Testis (tissue), 3 donors: Measurements from ENCODE around the gene TRIO. TPM values are rescaled to one million over a fixed set of nuclear protein-coding genes. Genes with fewer than 3 reads are reported as not detected.

Source experiments
- DNase-seq: peaks from one replicate; pipeline ENCODE4 v3.0.0-alpha.2; 2019
- H3K27ac ChIP-seq, 2 donors: fragments of 200-600 bp; sonication (generic); one replicate each; pipeline ENCODE4 v1.5.1; 2019
- H3K27me3 ChIP-seq: fragments of 200-600 bp; sonication (generic); one replicate; pipeline ENCODE4 v1.5.1; 2019
- H3K36me3 ChIP-seq: fragments of 200-600 bp; sonication (generic); one replicate; pipeline ENCODE4 v1.5.1; 2017; ENCODE audit warnings: low read depth; ENCODE audit errors: missing control alignments
- H3K4me1 ChIP-seq: fragments of 200-600 bp; sonication (generic); one replicate; pipeline ENCODE4 v1.5.1; 2019
- H3K4me3 ChIP-seq, 2 donors: fragments of 200-600 bp; sonication (generic); one replicate each; pipeline ENCODE4 v1.5.1; 2017 to 2019
- H3K9me3 ChIP-seq: fragments of 200-600 bp; sonication (generic); one replicate; pipeline ENCODE4 v1.5.1; 2017
- POLR2A ChIP-seq: fragments of 450-650 bp; IDR thresholded peaks from one replicate; pipeline ENCODE4 v1.6.1; 2017; ENCODE audit warnings: antibody characterized with exemption, mild to moderate bottlenecking, moderate library complexity
- WGBS, 2 donors: methylation state at CpG; one replicate each; pipeline ENCODE4 v1.1.5; 2018; 5-methylcytosine and 5-hydroxymethylcytosine counted together
- intact Hi-C: fragments of 100-400 bp; cut with DNase I; formaldehyde crosslinking; loops from one replicate; pipeline ENCODE4 v1.15.1; 2023; ENCODE audit warnings: low total_unique reads
- polyA plus RNA-seq: library from polyadenylated mRNA; stranded (reverse); fragments of 350-450 nt; fragmentation: Illumina TruSeq; extraction: RNeasy Lipid Tissue Mini Kit (QIAGEN cat#74804); gene quantifications from one replicate; pipeline ENCODE4 v1.2.3, GENCODE V29; 2014; ENCODE audit warnings: low read depth, low replicate concordance; ENCODE audit not compliant: insufficient read depth
- total RNA-seq, 2 donors: library from RNA; depleted of rRNA; stranded (reverse); fragments of >200 nt; gene quantifications; one replicate each; pipeline ENCODE4 v1.2.3, GENCODE V29; 2016
- TF ChIP-seq, protein P1 (sequence below), 3 experiments: fragments of 450-650 bp in 2 of 3; fragments of 200-600 bp in 1 of 3; sonication (generic) in 1 of 3; IDR thresholded peaks; one replicate each; pipeline ENCODE4 v1.5.1; 2016 to 2019; ENCODE audit warnings: antibody characterized with exemption in 3 of 3, mild to moderate bottlenecking in 2 of 3, moderate library complexity in 1 of 3

TRIO gene
- total and polyA plus RNA-seq, 3 donors from 2014 or later = 47.2 to 295 (median 249) TPM

DNA sequence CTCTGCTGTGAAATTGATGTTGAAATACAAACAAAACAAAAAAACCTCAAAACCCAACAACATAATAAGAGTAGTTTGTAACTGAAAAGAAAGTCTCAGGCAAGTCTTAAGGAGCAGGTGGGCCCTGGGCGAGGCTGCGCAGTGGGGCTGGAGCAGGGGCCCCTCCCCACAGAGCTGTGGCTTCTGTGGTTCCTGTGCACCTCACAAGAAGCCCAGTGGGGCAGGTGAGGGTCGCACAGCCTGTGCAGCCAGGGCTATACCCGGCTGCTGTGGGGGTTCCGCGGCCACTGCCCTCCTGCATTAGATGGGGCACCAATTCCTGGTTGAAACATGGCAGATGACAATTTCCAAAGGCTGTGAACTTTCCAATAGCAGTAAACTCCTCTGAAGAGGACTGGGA, 75.3 kb downstream of the TRIO start:
- Histone ChIP-seq H3K9me3 (no peaks in the 10 kb centered on the region), H3K27ac (peak overlapping the region in 1 of 2 donors; percentile 69), H3K27me3 (no peaks in the 10 kb centered on the region), H3K4me1 (peaks cover 28% of the 10 kb centered on the region), H3K4me3 (no peak overlapping the region), H3K36me3 (no peaks in the 10 kb centered on the region)
- 68 to 77% methylated on average over 6 of the region's 6 CpGs for WGBS, 2 donors
- TF ChIP-seq, protein P1, sequence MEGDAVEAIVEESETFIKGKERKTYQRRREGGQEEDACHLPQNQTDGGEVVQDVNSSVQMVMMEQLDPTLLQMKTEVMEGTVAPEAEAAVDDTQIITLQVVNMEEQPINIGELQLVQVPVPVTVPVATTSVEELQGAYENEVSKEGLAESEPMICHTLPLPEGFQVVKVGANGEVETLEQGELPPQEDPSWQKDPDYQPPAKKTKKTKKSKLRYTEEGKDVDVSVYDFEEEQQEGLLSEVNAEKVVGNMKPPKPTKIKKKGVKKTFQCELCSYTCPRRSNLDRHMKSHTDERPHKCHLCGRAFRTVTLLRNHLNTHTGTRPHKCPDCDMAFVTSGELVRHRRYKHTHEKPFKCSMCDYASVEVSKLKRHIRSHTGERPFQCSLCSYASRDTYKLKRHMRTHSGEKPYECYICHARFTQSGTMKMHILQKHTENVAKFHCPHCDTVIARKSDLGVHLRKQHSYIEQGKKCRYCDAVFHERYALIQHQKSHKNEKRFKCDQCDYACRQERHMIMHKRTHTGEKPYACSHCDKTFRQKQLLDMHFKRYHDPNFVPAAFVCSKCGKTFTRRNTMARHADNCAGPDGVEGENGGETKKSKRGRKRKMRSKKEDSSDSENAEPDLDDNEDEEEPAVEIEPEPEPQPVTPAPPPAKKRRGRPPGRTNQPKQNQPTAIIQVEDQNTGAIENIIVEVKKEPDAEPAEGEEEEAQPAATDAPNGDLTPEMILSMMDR (IDR thresholded peaks at IDR 0.05) = no peak
- TF ChIP-seq POLR2A = no peak
- DNase-seq = no peak
- intact Hi-C loops = no loop called here

DNA sequence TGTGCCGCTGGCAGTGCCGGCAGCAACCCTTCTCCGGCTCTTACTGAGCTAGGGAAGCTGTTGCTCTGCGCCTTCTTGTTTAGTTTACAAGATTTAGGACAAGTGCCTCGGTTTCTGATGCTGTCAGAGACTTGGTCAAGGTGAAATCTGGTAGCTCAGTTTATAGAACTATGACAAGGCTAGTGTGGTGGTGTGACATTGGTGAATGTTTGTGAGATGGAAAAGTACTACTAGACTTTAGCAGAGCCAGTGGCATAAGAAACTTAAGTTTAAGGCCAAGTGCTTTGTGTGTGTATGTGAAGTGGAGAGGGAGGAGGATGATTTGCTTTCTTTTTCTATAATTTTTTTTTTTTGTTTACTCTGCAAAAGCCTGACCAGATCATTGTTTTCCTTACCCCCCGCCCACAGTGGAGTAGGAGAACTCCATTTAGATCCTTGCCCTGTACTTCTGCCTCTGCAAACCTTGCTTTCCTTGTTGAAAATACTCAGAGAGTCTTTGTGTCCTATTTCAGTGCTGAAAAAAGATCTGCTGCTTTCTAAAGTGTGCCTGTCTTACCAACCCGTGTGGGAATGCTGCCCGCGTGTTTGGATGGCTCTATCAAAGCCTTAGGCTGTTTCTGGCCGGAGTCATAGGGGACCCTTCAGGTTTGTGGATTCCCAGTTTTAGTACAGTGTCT, 75.9 kb downstream of the TRIO start:
- Histone ChIP-seq H3K27me3 (no peaks in the 10 kb centered on the region), H3K27ac (peak overlapping the region in 1 of 2 donors; percentile 69), H3K4me1 (peaks cover 28% of the 10 kb centered on the region), H3K4me3 (no peak overlapping the region), H3K9me3 (no peaks in the 10 kb centered on the region), H3K36me3 (no peaks in the 10 kb centered on the region)
- WGBS, 2 donors = 53 to 57% methylated on average over 10 of the region's 10 CpGs
- TF ChIP-seq, protein P1 (IDR thresholded peaks at IDR 0.05) = no peak
- no peak for TF ChIP-seq POLR2A
- no peak for DNase-seq
- intact Hi-C loops = no loop called here

GRCh38 chr5:14219800-14220512, 76.8 kb downstream of the TRIO start:
- no peak for TF ChIP-seq POLR2A
- TF ChIP-seq, protein P1 (IDR thresholded peaks at IDR 0.05) = no peak
- no peak overlapping the region for H3K4me3 ChIP-seq
- H3K36me3 ChIP-seq = no peaks in the 10 kb centered on the region
- no peak for DNase-seq
- peaks cover 28% of the 10 kb centered on the region for H3K4me1 ChIP-seq
- intact Hi-C loops = no loop called here
- H3K27ac ChIP-seq = no peak overlapping the region
- H3K27me3 ChIP-seq = no peaks in the 10 kb centered on the region
- WGBS, 2 donors = 52 to 55% methylated on average over 6 of the region's 6 CpGs
- H3K9me3 ChIP-seq = no peaks in the 10 kb centered on the region

GRCh38 chr5:14220642-14221041, 77.5 kb downstream of the TRIO start:
- intact Hi-C loops = no loop called here
- H3K27me3 ChIP-seq = no peaks in the 10 kb centered on the region
- TF ChIP-seq, protein P1 (IDR thresholded peaks at IDR 0.05) = no peak
- TF ChIP-seq POLR2A = no peak
- no peaks in the 10 kb centered on the region for H3K36me3 ChIP-seq
- no peak overlapping the region for H3K4me3 ChIP-seq
- DNase-seq = no peak
- H3K27ac ChIP-seq = no peak overlapping the region
- peaks cover 28% of the 10 kb centered on the region for H3K4me1 ChIP-seq
- WGBS, 2 donors = 83 to 100% methylated on average over 1 of the region's 1 CpG
- H3K9me3 ChIP-seq = no peaks in the 10 kb centered on the region
